HG03354 (cell line): ENCODE data around the gene NGFR.

Source experiments
- ATAC-seq: cut with Tn5 transposase; IDR thresholded peaks from one replicate; pipeline ENCODE4 v1.9.1; 2021; ENCODE audit warnings: mild to moderate bottlenecking; ENCODE audit not compliant: unreplicated experiment, poor library complexity, severe bottlenecking

The NGFR gene

GRCh38 chr17:49554694-49555494, 59.8 kb downstream of the NGFR start:
- ATAC-seq: no peak

DNA sequence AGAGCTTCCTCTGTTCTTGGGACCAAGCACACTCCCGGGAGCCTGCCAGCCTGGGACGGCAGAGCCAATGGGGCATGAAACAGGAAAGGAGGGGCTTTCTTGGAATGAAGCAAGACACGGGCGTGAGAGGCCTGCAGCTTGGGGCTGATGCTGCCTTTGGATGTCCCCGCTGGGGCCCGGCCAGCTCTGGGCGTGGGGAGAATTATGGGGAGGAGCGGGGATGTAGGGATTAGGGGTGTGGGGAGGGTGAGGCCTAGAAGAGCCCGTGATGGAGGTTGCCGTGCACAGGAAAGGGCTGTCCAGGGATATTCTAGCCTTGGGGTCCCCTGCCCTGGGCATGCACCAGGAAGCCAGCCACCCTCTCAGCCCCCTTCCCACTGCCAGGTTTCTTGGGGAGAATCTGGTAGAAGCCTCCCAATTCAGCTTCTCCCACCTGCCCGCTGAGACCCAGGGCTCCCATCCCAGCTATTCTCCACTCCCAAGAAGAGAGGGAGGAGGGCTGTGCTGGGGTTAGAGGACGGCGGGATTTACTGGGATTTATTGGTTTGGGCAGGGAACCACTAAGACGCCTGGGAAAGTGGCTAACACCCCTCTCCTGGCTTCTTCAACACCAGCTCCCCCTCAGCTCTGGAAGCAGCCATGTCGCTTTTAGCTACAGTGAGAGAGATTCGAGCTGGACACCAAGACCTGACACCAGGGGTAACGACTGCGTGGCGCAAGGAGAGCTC, 60.6 kb downstream of the NGFR start:
- no peak for ATAC-seq

- ATAC-seq: peak; percentile 57
Measured at GRCh38 chr17:49556223-49556943, 61.3 kb downstream of the NGFR start.

- ATAC-seq: no peak
Measured at GRCh38 chr17:49557312-49558024, 62.4 kb downstream of the NGFR start.
